Measurements from ENCODE around the gene RIC3.
"Not testable (repeated sequence)": the region's sequence is repeated elsewhere in the genome, so short reads cannot be mapped to it uniquely, and the experiment has no call there.

The RIC3 gene

GRCh38 chr11:8190431-8190830 is 21.6 kb upstream of the RIC3 start:
- no peak for DNase-seq (ENCODE audit: low spot score)

GRCh38 chr11:8186429-8186828 is 17.6 kb upstream of the RIC3 start:
- no peak for DNase-seq (ENCODE audit: low spot score)

GRCh38 chr11:8183111-8183510 is 14.3 kb upstream of the RIC3 start:
- no peak for DNase-seq (ENCODE audit: low spot score)

GRCh38 chr11:8180469-8180868 is 11.6 kb upstream of the RIC3 start:
- no peak for DNase-seq (ENCODE audit: low spot score)

- no peak for DNase-seq (ENCODE audit: low spot score)
Measured at GRCh38 chr11:8178297-8178696, 9.5 kb upstream of the RIC3 start.

GRCh38 chr11:8177136-8177535 is 8.3 kb upstream of the RIC3 start:
- DNase-seq (ENCODE audit: low spot score) = no peak

- DNase-seq (ENCODE audit: low spot score) = no peak
Measured at GRCh38 chr11:8167796-8168195, 1.0 kb downstream of the RIC3 start.

GRCh38 chr11:8164746-8165145 is 4.1 kb downstream of the RIC3 start:
- no peak for DNase-seq (ENCODE audit: low spot score)

- DNase-seq (ENCODE audit: low spot score) = not testable (repeated sequence)
Measured at GRCh38 chr11:8161627-8162304, 7.1 kb downstream of the RIC3 start.

- DNase-seq (ENCODE audit: low spot score) = no peak
Measured at GRCh38 chr11:8156877-8157276, 11.9 kb downstream of the RIC3 start.

- DNase-seq (ENCODE audit: low spot score) = no peak
Measured at GRCh38 chr11:8149726-8150125, 19.1 kb downstream of the RIC3 start.

- DNase-seq (ENCODE audit: low spot score) = no peak
Measured at GRCh38 chr11:8138526-8138925, 30.3 kb downstream of the RIC3 start.

- DNase-seq (ENCODE audit: low spot score) = no peak
Measured at GRCh38 chr11:8127447-8127846, 41.4 kb downstream of the RIC3 start.

GRCh38 chr11:8126649-8127289 is 42.1 kb downstream of the RIC3 start:
- no peak for DNase-seq (ENCODE audit: low spot score)

GRCh38 chr11:8122173-8122764 is 46.6 kb downstream of the RIC3 start:
- DNase-seq (ENCODE audit: low spot score) = no peak

GRCh38 chr11:8111636-8112035 is 57.2 kb downstream of the RIC3 start:
- no peak for DNase-seq (ENCODE audit: low spot score)

- DNase-seq (ENCODE audit: low spot score) = no peak
Measured at GRCh38 chr11:8110396-8110795, 58.4 kb downstream of the RIC3 start.

GRCh38 chr11:8109675-8110074 is 59.1 kb downstream of the RIC3 start:
- DNase-seq (ENCODE audit: low spot score) = no peak

- DNase-seq (ENCODE audit: low spot score) = no peak
Measured at GRCh38 chr11:8108421-8108820, 60.4 kb downstream of the RIC3 start.

- DNase-seq (ENCODE audit: low spot score) = no peak
Measured at GRCh38 chr11:8107642-8108041, 61.2 kb downstream of the RIC3 start.

GRCh38 chr11:8106679-8107078 is 62.1 kb downstream of the RIC3 start:
- no peak for DNase-seq (ENCODE audit: low spot score)

- no peak for DNase-seq (ENCODE audit: low spot score)
Measured at GRCh38 chr11:8105666-8106065, 63.2 kb downstream of the RIC3 start.

- no peak for DNase-seq (ENCODE audit: low spot score)
Measured at GRCh38 chr11:8105133-8105532, 63.7 kb downstream of the RIC3 start.

- no peak for DNase-seq (ENCODE audit: low spot score)
Measured at GRCh38 chr11:8103909-8104308, 64.9 kb downstream of the RIC3 start.
